ENCODE measurements around the gene SCGB2A2.

Gene SCGB2A2

GRCh38 chr11:62307950-62308349 is 38.0 kb downstream of the SCGB2A2 start:
- no peak for DNase-seq

GRCh38 chr11:62309991-62310390 is 40.0 kb downstream of the SCGB2A2 start:
- DNase-seq, result no peak

GRCh38 chr11:62315431-62315830 is 45.5 kb downstream of the SCGB2A2 start:
- DNase-seq, result no peak

- no peak for DNase-seq
These were observed 52.6 kb downstream of the SCGB2A2 start for GRCh38 chr11:62322524-62322923.

Data from NCI-H2081 treated with DMSO at 0.1 percent for 48 hours (cell line).